ENCODE measurements around the gene ACP3. TPM values are rescaled to one million over a fixed set of nuclear protein-coding genes. Genes with fewer than 3 reads are reported as not detected.
"Not testable (repeated sequence)": the region's sequence is repeated elsewhere in the genome, so short reads cannot be mapped to it uniquely, and the experiment has no call there.

The ACP3 gene
- total RNA-seq, 1 experiment from 2014 or later: 0.80 TPM

- DNase-seq (ENCODE audit: low read depth): no peak
These were observed 39.4 kb downstream of the ACP3 start for GRCh38 chr3:132356568-132356967.

GRCh38 chr3:132360717-132361116 is 43.5 kb downstream of the ACP3 start:
- DNase-seq (ENCODE audit: low read depth): no peak

GRCh38 chr3:132362329-132362728 is 45.1 kb downstream of the ACP3 start:
- no peak for DNase-seq (ENCODE audit: low read depth)

GRCh38 chr3:132368515-132368914 is 51.3 kb downstream of the ACP3 start:
- no peak for DNase-seq (ENCODE audit: low read depth)

- no peak for DNase-seq (ENCODE audit: low read depth)
These were observed 51.8 kb downstream of the ACP3 start for GRCh38 chr3:132368962-132369361.

- DNase-seq (ENCODE audit: low read depth): not testable (repeated sequence)
These were observed 59.7 kb downstream of the ACP3 start for GRCh38 chr3:132376945-132377354.

- no peak for DNase-seq (ENCODE audit: low read depth)
These were observed 61.0 kb downstream of the ACP3 start for GRCh38 chr3:132378048-132378762.

GRCh38 chr3:132378846-132379245 is 61.6 kb downstream of the ACP3 start:
- no peak for DNase-seq (ENCODE audit: low read depth)

- peak; percentile 9 for DNase-seq (ENCODE audit: low read depth)
These were observed 63.7 kb downstream of the ACP3 start for GRCh38 chr3:132380920-132381319.

- DNase-seq (ENCODE audit: low read depth): no peak
These were observed 64.2 kb downstream of the ACP3 start for GRCh38 chr3:132381348-132381944.

GRCh38 chr3:132382267-132382666 is 65.1 kb downstream of the ACP3 start:
- DNase-seq (ENCODE audit: low read depth): no peak

- no peak for DNase-seq (ENCODE audit: low read depth)
These were observed 65.5 kb downstream of the ACP3 start for GRCh38 chr3:132382688-132383194.

GRCh38 chr3:132386259-132386658 is 69.1 kb downstream of the ACP3 start:
- DNase-seq (ENCODE audit: low read depth): no peak

GRCh38 chr3:132392675-132393074 is 75.5 kb downstream of the ACP3 start:
- DNase-seq (ENCODE audit: low read depth): not testable (repeated sequence)

GRCh38 chr3:132394320-132394719 is 77.1 kb downstream of the ACP3 start:
- peak; percentile 55 for DNase-seq (ENCODE audit: low read depth)

GRCh38 chr3:132395126-132395525 is 77.9 kb downstream of the ACP3 start:
- no peak for DNase-seq (ENCODE audit: low read depth)

GRCh38 chr3:132396255-132396654 is 79.0 kb downstream of the ACP3 start:
- no peak for DNase-seq (ENCODE audit: low read depth)

- not testable (repeated sequence) for DNase-seq (ENCODE audit: low read depth)
These were observed 79.6 kb downstream of the ACP3 start for GRCh38 chr3:132396776-132397175.

GRCh38 chr3:132399054-132399929 is 82.1 kb downstream of the ACP3 start:
- DNase-seq (ENCODE audit: low read depth): peak; percentile 52

- no peak for DNase-seq (ENCODE audit: low read depth)
These were observed 84.0 kb downstream of the ACP3 start for GRCh38 chr3:132401255-132401654.

- DNase-seq (ENCODE audit: low read depth): no peak
These were observed 87.1 kb downstream of the ACP3 start for GRCh38 chr3:132404276-132404675.

GRCh38 chr3:132405188-132405587 is 88.0 kb downstream of the ACP3 start:
- DNase-seq (ENCODE audit: low read depth): no peak
